HG02678 (cell line): Measurements from ENCODE around the gene EFCAB8.
"Not testable (repeated sequence)": the region's sequence is repeated elsewhere in the genome, so short reads cannot be mapped to it uniquely, and the experiment has no call there.

Source experiments
- ATAC-seq: cut with Tn5 transposase; IDR thresholded peaks from one replicate; pipeline ENCODE4 v1.9.1; 2021; ENCODE audit warnings: mild to moderate bottlenecking, moderate library complexity; ENCODE audit not compliant: unreplicated experiment

The EFCAB8 gene

GRCh38 chr20:32943490-32944052, 84.8 kb downstream of the EFCAB8 start:
- ATAC-seq = no peak

- ATAC-seq = no peak
Observed at GRCh38 chr20:32945710-32946221, 87.0 kb downstream of the EFCAB8 start.

GRCh38 chr20:32946629-32947028, 87.9 kb downstream of the EFCAB8 start:
- no peak for ATAC-seq

- not testable (repeated sequence) for ATAC-seq
Observed at GRCh38 chr20:32950539-32950938, 91.8 kb downstream of the EFCAB8 start.

GRCh38 chr20:32957459-32957858, 98.7 kb downstream of the EFCAB8 start:
- no peak for ATAC-seq

- ATAC-seq = no peak
Observed at GRCh38 chr20:32958574-32958973, 99.9 kb downstream of the EFCAB8 start.

- no peak for ATAC-seq
Observed at GRCh38 chr20:32959351-32960221, 100.9 kb downstream of the EFCAB8 start.

GRCh38 chr20:32960222-32960518, 101.4 kb downstream of the EFCAB8 start:
- no peak for ATAC-seq

GRCh38 chr20:32960849-32961731, 102.4 kb downstream of the EFCAB8 start:
- ATAC-seq = no peak

GRCh38 chr20:32962053-32962452, 103.3 kb downstream of the EFCAB8 start:
- no peak for ATAC-seq

- not testable (repeated sequence) for ATAC-seq
Observed at GRCh38 chr20:32962646-32963045, 103.9 kb downstream of the EFCAB8 start.

GRCh38 chr20:32963176-32963575, 104.5 kb downstream of the EFCAB8 start:
- no peak for ATAC-seq

- ATAC-seq = no peak
Observed at GRCh38 chr20:32964575-32964974, 105.9 kb downstream of the EFCAB8 start.

- ATAC-seq = no peak
Observed at GRCh38 chr20:32965115-32965514, 106.4 kb downstream of the EFCAB8 start.

GRCh38 chr20:32965581-32966373, 107.1 kb downstream of the EFCAB8 start:
- ATAC-seq = no peak

- no peak for ATAC-seq
Observed at GRCh38 chr20:32966382-32966781, 107.7 kb downstream of the EFCAB8 start.

GRCh38 chr20:32966881-32967781, 108.4 kb downstream of the EFCAB8 start:
- no peak for ATAC-seq

- ATAC-seq = no peak
Observed at GRCh38 chr20:32967961-32968457, 109.3 kb downstream of the EFCAB8 start.

GRCh38 chr20:32968478-32969241, 109.9 kb downstream of the EFCAB8 start:
- ATAC-seq = no peak
